MCF 10A (cell line): Measurements from ENCODE around the gene ASPN. TPM values are rescaled to one million over a fixed set of nuclear protein-coding genes. Genes with fewer than 3 reads are reported as not detected.

Experiments used
- BruUV-seq: library from RNA; stranded (reverse); fragments of 400-500 nt; replicated peaks from 2 replicates; lab custom pipeline; 2021; lab: Mats Ljungman, UMichigan
- CTCF ChIA-PET: fragments of 300-600 bp; sonication (Branson Sonifier 250); formaldehyde crosslinking; extraction: SDS; loops from one replicate; lab custom pipeline; 2021; ENCODE audit warnings: antibody characterized with exemption, inconsistent platforms; lab: Yijun Ruan, JAX
- POLR2A ChIA-PET: fragments of 300-600, 350-650 bp; sonication (Branson Sonifier 250); formaldehyde crosslinking; extraction: SDS; loops from one replicate; lab custom pipeline; 2020; ENCODE audit warnings: antibody characterized with exemption, inconsistent platforms; lab: Yijun Ruan, JAX
- DNase-seq: peaks from one replicate; pipeline ENCODE4 v3.0.0-alpha.2; 2018; ENCODE audit not compliant: unreplicated experiment
- H3K27ac Mint-ChIP-seq: one replicate; pipeline ENCODE4 v1.8.0; 2022; ENCODE audit warnings: mild to moderate bottlenecking, low read depth, mixed read lengths; ENCODE audit not compliant: unreplicated experiment
- H3K27me3 Mint-ChIP-seq: one replicate; pipeline ENCODE4 v1.8.0; 2022; ENCODE audit warnings: mixed read lengths; ENCODE audit not compliant: insufficient read depth, unreplicated experiment
- H3K36me3 Mint-ChIP-seq: one replicate; pipeline ENCODE4 v1.8.0; 2022; ENCODE audit warnings: mild to moderate bottlenecking, moderate library complexity, mixed read lengths; ENCODE audit not compliant: insufficient read depth, unreplicated experiment
- H3K4me1 Mint-ChIP-seq: one replicate; pipeline ENCODE4 v1.8.0; 2022; ENCODE audit warnings: mixed read lengths; ENCODE audit not compliant: insufficient read depth, unreplicated experiment
- H3K4me3 Mint-ChIP-seq: one replicate; pipeline ENCODE4 v1.8.0; 2022; ENCODE audit warnings: mild to moderate bottlenecking, moderate library complexity, mixed read lengths; ENCODE audit not compliant: unreplicated experiment
- H3K9me3 Mint-ChIP-seq: one replicate; pipeline ENCODE4 v1.8.0; 2022; ENCODE audit warnings: mixed read lengths; ENCODE audit not compliant: unreplicated experiment
- intact Hi-C: fragments of 100-400 bp; cut with micrococcal nuclease; formaldehyde crosslinking; loops from 2 replicates; pipeline ENCODE4 v1.14.1; 2022
- microRNA-seq: library from miRNA; unstranded; fragments of <30 nt; microRNA quantifications from one replicate; pipeline ENCODE4 v1.2.0, GENCODE V29; 2022
- total RNA-seq: library from RNA; stranded (reverse); gene quantifications from 2 replicates; pipeline ENCODE4 v1.2.3, GENCODE V29; 2022
- TF ChIP-seq, protein P1 (sequence below): fragments of 200-600 bp; IDR thresholded peaks from one replicate; pipeline ENCODE4 v1.8.0; 2022; ENCODE audit warnings: antibody characterized with exemption, mild to moderate bottlenecking; ENCODE audit not compliant: unreplicated experiment

The ASPN gene
- total RNA-seq, 1 experiment from 2014 or later, result 0.12 TPM

DNA sequence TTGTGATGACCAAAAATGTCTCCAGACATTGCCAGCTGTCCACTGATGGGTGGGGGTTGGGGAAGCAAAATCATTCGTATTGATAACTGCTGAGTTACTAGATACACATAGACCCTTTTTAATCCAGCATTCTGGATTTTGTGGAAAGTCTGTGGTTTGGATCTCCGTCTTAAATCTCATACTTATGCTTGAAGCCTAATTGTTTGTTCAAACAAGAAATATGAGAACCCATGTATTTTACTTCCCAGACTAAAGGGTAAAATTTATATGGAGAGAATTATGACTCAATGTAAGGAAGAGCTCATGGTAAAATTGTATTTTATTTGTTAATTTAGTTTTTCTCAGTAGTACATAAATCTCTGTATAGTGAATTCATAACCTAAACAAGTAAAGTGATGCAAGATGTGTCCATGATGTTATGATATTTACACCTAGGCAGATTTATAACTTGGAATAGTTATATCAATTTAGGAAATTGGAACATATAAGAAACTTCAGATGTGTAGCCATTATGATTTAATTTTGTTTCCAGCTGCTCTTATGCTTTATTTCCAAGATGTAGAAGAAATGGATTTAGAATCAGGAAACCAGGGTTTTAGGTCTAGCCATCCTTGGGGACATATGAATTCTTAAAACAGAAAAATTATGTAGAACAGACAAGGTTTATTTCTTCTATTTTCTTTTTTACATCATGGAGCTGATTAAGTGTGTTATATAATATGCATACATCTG is 73.4 kb downstream of the ASPN start:
- no peaks in the 10 kb centered on the region for H3K4me1 Mint-ChIP-seq
- no peaks in the 10 kb centered on the region for H3K9me3 Mint-ChIP-seq
- no peak overlapping the region for H3K4me3 Mint-ChIP-seq
- TF ChIP-seq, protein P1, sequence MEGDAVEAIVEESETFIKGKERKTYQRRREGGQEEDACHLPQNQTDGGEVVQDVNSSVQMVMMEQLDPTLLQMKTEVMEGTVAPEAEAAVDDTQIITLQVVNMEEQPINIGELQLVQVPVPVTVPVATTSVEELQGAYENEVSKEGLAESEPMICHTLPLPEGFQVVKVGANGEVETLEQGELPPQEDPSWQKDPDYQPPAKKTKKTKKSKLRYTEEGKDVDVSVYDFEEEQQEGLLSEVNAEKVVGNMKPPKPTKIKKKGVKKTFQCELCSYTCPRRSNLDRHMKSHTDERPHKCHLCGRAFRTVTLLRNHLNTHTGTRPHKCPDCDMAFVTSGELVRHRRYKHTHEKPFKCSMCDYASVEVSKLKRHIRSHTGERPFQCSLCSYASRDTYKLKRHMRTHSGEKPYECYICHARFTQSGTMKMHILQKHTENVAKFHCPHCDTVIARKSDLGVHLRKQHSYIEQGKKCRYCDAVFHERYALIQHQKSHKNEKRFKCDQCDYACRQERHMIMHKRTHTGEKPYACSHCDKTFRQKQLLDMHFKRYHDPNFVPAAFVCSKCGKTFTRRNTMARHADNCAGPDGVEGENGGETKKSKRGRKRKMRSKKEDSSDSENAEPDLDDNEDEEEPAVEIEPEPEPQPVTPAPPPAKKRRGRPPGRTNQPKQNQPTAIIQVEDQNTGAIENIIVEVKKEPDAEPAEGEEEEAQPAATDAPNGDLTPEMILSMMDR, result no peak
- H3K36me3 Mint-ChIP-seq, result no peaks in the 10 kb centered on the region
- ChIA-PET POLR2A (interaction anchor here (0.8 to 1.0 kb wide), 2 partner anchors 24 to 84 kb away, joined by 3 to 5 read pairs; partner anchors contain the start of gene NOL8), CTCF (interaction anchor here (0.6 to 1.2 kb wide), 2 partner anchors 8 to 80 kb away, joined by 3 read pairs; no protein-coding TSS in a partner anchor)
- no TSS peak for BruUV-seq
- intact Hi-C loops, result no loop called here
- no peak for DNase-seq
- no peak overlapping the region for H3K27ac Mint-ChIP-seq
- no peaks in the 10 kb centered on the region for H3K27me3 Mint-ChIP-seq

DNA sequence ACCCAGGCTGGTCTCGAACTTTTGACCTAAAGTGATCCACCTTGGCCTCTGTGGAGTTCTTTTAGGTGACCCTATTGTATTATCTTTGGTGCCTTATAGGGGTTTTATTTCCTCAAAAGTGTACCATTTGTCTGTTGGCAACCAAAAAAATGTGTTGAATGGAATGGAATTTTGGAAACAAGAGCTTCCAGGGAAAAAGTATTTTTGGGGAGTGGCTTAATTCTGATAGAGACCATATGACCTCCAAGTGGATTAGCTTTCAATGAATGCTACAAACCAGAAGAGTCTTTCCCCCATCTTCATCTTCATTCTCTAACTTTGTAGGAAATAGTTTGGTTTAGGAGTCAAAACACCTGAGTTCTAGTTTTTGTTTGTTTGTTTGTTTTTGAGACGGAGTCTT is 74.5 kb downstream of the ASPN start:
- no TSS peak for BruUV-seq
- intact Hi-C loops, result no loop called here
- CTCF ChIA-PET, result interaction anchor here (0.6 kb wide), 1 partner anchor 33 kb away, joined by 3 read pairs; no protein-coding TSS in a partner anchor
- H3K4me3 Mint-ChIP-seq, result no peak overlapping the region
- DNase-seq, result no peak
- no peaks in the 10 kb centered on the region for H3K27me3 Mint-ChIP-seq
- H3K27ac Mint-ChIP-seq, result no peak overlapping the region
- H3K36me3 Mint-ChIP-seq, result no peaks in the 10 kb centered on the region
- no peaks in the 10 kb centered on the region for H3K4me1 Mint-ChIP-seq
- TF ChIP-seq, protein P1, result no peak
- H3K9me3 Mint-ChIP-seq, result no peaks in the 10 kb centered on the region
- POLR2A ChIA-PET, result no interaction called here

DNA sequence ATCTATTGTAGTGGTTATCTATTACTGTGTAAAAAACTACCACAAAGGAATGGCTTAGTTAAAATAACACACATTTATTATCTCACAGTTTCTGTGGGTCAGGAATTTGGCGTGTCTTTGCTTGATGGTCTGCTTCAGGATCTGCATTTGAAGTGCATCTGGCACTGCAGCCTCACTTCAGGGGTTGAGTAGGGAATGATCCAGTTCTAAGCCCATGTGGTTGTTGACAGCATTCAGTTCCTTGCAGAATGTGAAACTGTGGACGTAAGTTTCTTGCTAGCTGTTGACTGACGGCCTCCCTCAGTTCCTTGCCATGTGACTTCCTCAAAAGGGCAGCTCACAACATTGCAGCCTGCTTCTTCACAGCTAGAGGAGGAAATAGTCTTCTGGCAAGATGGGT is 75.8 kb downstream of the ASPN start:
- Mint-ChIP-seq H3K27me3 (no peaks in the 10 kb centered on the region), H3K4me1 (no peaks in the 10 kb centered on the region), H3K36me3 (no peaks in the 10 kb centered on the region), H3K4me3 (no peak overlapping the region), H3K27ac (no peak overlapping the region), H3K9me3 (no peaks in the 10 kb centered on the region)
- ChIA-PET CTCF (no interaction called here), POLR2A (no interaction called here)
- TF ChIP-seq, protein P1, result no peak
- BruUV-seq, result no TSS peak
- DNase-seq, result no peak
- intact Hi-C loops, result no loop called here

Small RNA genes within 50 kb of the gene (microRNA-seq; reads per million reads assigned to microRNA genes)
- not detected for gene MIR4670

Other genes with a start within 250 kb of the ASPN start
- 390 and 403 TPM in 2 replicates for gene IARS1, start 188.8 kb downstream of the ASPN start, total RNA-seq
- gene NOL8, start 157.2 kb downstream of the ASPN start, total RNA-seq, result 38.7 and 41.8 TPM in 2 replicates
- gene CENPP, start 156.6 kb downstream of the ASPN start, total RNA-seq, result 1.5 and 4.2 TPM in 2 replicates
- gene OGN, start 77.9 kb downstream of the ASPN start, total RNA-seq, result not detected in 2 replicates
- gene OMD, start 58.0 kb downstream of the ASPN start, total RNA-seq, result 0.61 and 1.4 TPM in 2 replicates
- 10.2 and 13.5 TPM in 2 replicates for gene ECM2, start 53.5 kb upstream of the ASPN start, total RNA-seq
- 16.3 and 16.6 TPM in 2 replicates for gene IPPK, start 187.6 kb upstream of the ASPN start, total RNA-seq